GM19035 (cell line): Measurements from ENCODE around the gene EIF3J.
"Not testable (repeated sequence)": the region's sequence is repeated elsewhere in the genome, so short reads cannot be mapped to it uniquely, and the experiment has no call there.

Experiments used
- ATAC-seq: cut with Tn5 transposase; IDR thresholded peaks from one replicate; pipeline ENCODE4 v1.9.1; 2021; ENCODE audit not compliant: unreplicated experiment

Gene EIF3J, protein sequence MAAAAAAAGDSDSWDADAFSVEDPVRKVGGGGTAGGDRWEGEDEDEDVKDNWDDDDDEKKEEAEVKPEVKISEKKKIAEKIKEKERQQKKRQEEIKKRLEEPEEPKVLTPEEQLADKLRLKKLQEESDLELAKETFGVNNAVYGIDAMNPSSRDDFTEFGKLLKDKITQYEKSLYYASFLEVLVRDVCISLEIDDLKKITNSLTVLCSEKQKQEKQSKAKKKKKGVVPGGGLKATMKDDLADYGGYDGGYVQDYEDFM

DNA sequence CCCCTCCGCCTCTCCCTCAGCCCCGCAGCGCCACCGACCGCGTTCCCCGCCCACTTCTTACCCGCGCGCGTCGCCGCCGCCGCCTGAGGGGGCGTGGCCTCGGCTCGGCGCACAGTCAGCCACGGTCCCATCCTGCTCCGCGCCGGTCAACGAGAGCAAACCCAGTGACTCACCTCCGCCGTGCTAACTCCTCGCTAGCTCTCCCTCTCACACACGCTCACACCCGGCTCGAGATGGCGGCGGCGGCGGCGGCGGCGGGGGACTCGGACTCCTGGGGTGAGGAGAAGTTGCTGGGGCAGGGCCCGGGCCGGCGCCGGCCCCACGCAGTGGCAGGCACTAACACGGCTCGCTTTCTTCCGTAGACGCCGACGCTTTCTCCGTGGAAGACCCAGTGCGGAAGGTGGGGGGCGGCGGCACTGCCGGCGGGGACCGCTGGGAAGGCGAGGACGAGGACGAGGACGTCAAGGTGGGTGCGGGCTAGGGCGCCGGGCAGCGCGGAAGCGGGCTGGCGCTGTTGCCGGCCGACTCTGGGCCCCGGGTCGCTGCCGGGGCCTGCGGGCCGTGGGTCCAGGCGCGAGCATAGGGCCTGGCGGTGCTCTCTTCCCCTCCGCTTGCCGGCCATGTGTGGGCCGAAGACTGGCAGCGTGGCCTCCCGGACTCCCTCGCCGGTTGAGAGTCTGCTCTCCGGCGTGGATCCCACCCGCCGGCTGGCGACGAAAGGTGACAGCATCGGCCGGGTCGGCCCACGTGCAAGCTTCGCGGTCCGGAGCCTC lies at the start of gene EIF3J:
TSS of gene EIF3J (plus strand) at position 186 of the 773 bp plus-strand sequence. CDS start at position 234, 48 bp downstream.
- ATAC-seq: peak; percentile 85

DNA sequence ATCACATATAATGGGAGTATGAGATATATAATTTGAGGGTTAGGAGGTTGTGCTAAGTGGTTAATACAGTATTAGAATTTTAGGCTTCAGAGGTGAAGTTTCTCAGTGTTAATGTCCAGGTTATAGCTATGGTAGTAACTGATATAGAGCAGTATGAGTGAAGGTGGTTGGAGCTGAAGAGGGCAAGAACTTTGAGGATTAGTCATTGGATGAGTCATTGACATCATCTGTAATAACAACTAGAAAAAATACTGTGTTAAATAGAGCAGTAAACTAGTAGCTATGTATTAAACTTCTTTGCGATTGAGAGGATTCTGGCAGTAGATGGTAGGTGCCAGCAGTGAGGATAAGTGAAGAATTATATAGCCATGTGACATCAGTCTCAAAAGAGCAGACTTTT lies 47.5 kb upstream of the EIF3J start:
- no peak for ATAC-seq

DNA sequence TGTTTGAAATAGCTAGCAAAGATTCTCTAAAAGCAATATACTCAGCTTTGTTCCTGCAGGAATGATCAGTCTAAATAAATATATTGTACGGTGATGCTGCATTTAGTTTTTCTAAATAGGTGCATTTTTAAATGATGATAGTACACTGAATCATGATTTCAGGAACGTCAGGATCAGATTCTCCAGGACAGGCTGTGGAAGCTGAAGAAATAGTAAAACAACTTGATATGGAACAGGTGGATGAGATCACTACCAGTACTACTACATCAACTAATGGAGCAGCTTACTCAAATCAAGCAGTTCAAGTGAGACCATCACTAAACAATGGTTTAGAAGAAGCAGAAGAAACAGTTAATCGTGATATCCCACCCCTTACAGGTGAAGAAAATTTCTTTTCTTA lies 46.3 kb upstream of the EIF3J start:
- no peak for ATAC-seq

DNA sequence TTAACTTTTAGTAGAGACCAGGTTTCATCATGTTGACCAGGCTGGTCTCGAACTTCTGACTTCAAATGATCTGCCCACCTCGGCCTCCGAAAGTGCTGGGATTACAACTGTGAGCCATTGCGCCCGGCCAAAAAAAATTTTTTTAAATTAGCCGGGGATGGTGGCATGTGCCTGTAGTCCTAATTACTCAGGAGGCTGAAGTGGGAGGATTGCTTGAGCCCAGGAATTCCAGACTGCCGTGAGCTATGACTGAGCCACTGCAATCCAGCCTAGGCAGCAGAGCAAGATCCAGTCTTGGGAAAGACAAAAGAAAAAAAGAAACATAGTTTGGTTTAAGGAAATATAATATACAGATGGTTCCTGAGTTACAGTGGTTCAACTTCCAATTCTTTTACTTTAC lies 44.9 kb upstream of the EIF3J start:
- no peak for ATAC-seq

DNA sequence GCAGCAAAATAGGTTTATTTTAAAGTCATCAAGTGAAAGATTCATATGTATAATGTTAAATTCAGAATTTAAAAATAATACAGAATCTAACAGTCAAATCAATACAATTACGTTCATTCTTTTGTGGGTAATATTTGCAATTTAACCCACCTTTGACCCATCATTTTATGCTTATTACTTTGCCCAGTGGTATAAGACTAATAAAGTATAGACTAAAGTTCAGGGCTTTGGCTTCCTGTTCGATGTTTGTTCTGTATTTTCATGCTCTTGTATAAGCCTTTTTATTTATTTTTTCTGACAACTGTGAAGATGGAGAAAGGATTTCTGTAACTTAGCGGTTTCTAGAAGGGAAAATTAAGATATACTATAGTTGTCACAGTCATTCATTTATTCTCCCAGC lies 44.3 kb upstream of the EIF3J start:
- ATAC-seq: no peak

DNA sequence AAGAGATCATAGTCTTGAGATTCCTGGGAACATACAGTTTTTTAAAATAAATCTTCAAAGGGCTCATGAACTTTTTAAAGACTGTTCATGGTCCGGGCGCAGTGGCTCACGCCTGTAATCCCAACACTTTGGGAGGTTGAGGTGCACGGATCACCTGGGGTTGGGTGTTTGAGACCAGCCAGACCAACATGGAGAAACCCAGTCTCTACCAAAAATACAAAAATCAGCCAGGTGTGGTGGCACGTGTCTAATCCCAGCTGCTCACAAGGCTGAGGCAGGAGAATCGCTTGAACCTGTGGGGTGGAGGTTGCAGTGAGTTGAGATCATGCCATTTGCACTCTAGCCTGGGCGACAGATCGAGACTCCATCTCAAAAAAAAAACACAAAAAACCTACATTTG lies 41.4 kb upstream of the EIF3J start:
- ATAC-seq: no peak

DNA sequence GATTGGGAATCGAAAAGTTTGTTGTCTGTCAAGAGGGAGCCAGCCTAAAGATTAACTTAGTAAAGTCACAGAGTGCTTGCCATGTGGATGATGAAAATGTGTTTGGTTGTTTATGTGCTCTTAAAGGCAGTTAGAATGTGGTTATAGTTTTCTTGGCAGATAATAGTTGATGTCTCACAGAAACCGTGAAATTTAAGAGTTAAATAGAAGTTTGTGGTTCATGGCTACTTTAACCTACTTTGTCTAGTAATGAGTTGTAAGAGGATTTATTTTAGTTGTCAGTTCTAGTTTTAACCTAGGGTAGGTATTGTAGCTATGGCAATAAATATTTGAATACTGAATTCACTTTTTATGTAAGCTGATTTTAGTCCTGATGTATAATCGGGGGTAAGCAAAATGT lies 36.4 kb upstream of the EIF3J start:
- ATAC-seq: no peak

DNA sequence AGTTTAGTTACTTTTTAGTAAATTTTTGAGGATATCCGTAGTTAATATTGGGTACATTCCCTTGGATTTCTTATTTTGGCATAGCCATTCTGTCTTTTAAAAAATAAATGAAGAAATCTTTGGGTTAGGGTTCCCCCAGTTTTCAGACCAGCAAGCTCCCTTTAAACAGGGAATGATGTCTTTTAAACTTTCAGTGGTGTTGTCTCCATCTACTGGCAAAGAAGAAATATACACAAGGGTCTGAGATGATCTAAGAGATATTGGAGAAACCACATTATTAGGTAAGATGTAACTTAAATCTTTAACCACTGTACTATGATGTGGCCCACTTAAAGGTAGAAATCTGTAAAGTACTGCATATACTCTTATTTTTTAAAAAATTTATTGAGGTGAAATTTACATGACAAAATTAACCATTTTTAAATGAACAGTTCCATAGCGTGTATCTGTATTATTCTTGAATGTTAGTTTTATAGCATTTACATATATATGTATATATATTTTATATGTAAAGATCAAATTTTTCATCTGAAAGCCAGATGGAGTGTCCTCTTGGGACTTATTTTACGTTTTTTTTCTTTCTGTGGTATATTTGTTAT lies 35.1 kb upstream of the EIF3J start:
- ATAC-seq: no peak

DNA sequence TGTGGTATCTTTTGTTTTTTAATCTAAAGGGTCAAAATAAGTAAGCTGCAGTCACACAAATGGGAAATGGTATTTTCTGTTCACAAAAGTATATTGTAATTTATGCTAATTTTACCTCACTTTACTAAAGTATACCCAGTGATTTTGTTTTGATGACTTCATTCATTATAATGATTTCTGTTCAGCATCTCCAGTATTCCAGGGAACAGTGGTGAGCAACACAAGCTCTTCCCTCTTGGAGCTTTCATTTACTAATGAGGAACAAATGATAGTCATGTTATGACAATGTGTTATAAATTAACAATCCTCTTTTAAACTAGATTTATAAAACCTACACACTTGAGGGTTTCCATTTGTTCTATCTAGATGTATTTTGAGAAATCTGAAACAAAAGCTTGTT lies 20.5 kb upstream of the EIF3J start:
- ATAC-seq: no peak

DNA sequence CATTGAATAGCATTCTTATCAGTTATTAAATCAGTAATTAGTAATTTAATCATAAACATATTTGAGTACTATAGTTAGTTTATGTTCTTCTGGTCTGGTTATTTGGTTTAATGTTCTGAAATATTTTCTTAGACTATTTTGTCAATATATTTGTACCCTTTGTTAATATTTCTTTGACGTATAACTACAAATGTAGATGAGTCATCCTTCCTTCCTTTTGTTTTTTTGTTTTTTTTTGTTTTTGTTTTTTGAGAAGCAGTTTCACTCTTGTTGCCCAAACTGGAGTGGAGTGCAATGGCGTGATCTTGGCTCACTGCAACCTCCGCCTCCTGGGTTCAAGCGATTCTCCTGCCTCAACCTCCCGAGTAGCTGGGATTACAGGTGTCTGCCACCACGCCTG lies 17.4 kb upstream of the EIF3J start:
- ATAC-seq: no peak

DNA sequence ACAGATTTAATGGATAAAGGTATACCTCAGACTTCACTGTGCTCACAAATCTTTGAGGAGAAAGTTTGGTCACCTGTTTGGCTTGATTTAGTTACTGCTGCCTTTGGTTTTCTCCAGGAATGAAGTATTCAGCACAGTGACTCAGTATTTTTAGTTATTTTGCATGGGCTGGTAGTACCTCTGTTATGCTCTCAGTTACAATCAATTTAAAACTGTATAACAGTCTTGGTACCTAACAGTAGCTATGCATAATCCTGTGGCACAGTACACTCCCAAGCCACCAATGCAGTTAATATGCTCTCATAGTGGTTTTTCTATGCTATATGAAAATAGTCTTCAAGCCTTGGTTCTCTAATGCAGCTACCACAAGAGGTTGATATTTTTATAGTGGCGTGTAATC lies 11.9 kb upstream of the EIF3J start:
- no peak for ATAC-seq

DNA sequence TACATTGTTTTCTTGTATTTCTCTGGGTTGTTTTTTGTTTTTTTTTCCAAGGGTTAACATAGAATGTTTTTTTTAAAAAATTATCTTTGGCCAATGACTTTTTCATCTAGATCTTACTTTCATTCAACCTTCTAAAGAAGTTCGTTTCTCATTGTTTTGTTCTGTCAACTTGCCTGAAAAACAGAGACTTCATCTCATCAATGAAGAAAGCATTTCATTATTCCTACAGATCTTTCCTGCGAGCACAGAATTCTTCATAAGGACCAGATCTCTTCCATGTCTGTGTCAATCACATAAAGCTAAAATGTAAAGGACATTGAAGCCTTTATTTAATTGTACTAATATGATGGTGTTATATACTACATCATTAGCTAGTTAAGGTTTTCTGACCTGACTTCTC lies 9.7 kb upstream of the EIF3J start:
- ATAC-seq: no peak

DNA sequence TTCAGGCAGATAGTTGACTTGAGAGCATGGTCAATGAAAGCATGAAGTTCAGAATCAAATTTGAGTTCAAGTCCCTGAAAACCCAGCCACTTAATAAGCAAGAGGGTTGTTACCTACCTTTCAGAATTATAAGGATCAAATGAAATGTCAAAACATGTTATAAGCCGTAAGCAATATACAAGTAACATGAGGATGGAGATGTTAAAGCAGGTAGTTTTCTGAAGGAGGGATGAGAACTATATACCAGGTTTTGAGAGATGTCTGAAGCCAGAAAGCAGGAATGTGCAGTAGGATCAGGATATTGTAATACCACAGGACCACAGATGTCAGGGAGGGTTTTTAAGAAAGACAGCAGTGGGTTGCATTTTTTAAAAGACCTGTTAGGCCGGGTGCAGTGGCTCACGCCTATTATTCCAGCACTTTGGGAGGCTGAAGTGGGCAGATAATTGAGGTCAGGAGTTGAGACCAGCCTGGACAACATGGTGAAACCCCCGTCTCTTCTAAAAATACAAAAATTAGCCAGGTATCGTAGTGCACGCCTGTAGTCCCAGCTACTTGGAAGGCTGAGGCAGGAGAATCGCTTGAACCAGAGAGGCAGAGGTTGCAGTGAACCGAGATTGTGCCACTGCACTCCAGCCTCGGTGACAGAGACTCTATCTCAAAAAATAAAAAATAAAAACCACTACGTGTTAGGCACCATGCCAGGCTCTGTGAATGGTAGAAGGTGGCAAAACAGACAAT lies 6.9 kb upstream of the EIF3J start:
- ATAC-seq: no peak

DNA sequence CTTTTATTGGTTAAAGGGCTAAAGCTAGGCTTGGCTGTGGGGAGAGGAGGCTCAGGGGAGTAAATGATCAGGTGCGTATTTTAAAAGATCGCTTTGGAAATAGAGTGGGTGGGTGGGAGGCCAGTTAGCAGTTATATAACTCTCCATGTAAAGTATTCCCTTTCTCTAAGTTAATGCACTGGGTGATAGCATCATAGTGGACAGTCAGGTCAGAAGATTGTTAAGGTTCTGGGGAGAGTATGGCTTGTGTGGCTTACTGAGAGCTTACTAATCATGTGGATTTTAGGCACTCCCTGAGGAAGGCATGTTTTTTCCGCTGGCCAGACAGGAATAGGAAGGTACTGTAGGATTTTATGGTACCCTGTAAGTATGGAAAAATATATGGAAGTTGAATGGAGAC lies 6.3 kb upstream of the EIF3J start:
- no peak for ATAC-seq

DNA sequence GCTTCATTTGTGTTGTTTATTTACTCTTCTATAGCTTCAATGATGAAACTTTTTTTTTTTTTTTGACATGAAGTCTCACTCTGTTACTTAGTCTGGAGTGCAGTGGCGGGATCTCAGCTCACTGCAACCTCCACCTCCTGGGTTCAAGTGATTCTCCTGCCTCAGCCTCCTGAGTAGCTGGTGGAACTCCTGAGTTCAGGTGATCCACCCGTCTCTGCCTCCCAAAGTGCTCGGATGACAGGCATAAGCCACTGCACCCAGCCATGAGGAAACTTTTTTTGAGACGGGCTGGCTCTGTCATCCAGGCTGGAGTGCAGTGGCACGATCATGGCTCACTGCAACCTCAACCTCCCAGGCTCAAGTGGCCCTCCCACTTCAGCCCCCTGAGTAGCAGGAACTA lies 4.7 kb upstream of the EIF3J start:
- not testable (repeated sequence) for ATAC-seq

DNA sequence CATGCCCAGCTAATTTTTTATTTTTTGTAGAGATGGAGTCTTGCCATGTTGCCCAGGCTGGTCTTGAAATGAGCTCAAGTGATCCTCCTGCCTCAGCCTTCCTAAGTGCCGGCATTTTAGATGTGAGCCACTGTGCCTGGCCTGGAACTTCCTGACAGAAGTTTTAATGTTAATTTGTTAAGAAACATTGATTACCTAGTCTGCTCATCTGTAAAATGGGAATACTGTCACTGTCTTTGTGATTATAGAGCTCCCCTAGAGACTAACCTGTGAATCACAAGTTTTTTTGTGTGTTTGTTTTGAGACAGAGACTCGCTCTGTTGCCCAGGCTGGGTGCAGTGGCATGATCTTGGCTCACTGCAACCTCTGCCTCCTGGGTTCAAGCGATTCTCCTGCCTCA lies 4.3 kb upstream of the EIF3J start:
- no peak for ATAC-seq

DNA sequence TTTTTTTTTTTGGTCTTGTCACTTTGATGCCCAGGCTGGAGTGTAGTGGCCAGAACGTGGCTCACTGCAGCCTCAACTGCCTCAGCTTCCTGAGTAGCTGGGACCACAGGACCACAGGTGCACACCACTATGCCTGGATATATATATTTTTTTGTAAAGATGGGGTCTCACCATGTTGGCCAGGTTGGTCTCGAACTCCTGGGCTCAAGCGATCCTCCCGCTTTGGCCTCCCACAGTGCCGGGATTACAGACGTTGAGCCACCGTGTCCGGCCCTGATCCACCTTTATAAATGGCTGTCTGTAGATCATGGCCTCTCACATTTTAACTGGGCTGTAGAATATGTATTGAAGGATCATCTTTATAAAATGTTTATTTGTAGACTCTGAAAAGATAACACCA lies 1.9 kb upstream of the EIF3J start:
- no peak for ATAC-seq

DNA sequence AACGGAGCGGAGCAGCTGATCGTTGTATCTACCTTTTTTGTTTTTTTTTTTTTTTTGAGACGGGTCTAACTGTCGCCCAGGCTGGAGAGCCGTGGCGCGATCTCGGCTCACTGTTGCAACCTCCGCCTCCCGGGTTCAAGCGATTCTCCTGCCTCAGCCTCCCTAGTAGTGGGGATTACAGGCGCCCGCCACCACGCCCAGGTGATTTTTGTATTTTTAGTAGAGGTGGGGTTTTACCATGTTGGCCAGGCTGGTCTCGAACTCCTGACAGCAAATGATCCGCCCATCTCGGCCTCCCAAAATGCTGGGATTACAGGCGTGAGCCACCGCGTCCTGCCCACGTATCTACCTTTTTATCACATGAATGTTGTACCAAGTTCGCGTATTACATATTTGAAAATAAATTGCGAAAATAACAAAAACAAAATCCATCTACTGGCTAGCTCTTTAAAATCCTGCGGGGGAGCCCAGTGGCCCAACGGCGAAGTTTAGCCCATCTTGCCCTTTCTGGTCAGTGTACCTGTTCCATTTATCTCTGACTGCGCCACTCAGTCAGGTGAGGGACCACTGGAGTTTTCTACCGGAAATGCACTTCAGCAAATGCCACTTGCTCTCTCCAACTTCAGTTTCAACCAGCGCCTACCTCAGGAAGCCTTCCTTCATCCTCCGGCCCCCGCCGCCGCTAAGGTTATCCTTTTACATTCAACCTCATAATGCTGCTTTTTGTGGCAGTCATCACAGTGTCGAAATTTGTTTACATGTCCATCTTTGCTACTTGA lies 1.2 kb upstream of the EIF3J start:
- ATAC-seq: no peak

DNA sequence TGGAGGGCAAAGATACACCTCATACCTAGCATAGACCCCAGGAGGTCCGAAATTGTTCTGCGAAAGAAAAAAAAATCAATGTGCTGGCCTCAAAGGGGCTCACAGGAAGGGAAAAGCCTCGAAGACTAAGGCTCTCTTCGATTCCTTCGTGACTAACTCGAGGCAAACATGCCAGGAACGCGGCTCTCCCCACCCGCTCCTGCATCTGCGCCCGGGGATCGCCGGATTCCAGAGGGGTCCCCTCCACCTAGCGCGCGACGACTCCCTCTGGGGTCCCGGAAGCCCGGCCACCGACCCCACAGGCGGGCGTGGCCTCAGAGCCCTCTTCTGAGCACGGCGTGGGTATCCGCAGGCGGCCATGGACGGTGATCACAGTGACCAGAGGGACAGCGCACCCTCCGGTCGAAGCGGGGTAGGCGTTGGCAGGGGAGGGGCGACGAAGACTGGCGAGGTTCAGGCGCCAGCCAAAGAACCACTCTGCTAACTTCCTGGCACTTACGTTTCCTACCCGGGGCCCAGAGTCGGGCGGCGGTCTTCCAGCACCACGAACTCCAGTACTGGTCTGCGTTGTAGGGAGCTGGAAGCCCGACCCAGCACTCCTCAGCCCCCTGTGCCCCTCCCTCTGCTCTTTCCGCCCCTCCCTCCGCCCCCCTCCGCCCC lies 515 bp upstream of the EIF3J start:
- ATAC-seq: peak; percentile 67

DNA sequence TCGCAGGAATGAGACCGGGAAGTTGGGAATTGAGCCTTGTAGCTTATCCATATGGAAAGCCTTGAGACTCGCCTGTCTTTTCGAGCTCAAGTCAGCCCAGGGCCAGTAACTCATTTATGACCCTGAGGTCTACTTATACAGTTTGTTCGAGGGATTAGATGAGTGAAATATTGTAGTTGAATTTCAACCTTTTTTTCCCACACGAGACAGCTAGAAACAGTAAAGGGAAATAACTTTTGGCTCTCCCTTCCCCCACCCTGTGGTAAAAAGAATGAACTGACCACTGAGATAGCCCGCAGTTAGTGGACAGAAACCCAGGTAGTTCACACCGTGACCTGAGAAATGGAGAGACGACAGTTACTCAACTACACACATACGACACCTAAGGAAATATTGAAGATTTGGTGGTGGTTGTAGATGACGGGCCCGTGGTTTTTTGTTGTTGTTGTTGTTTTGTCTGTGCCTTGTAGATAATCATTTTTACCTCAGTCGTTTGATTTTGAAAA lies 841 bp downstream of the EIF3J start:
- peak; percentile 1 for ATAC-seq
